Immature natural killer cell (primary cell): ENCODE measurements around the gene TRAPPC8. TPM values are rescaled to one million over a fixed set of nuclear protein-coding genes. Genes with fewer than 3 reads are reported as not detected.
"Not testable (repeated sequence)": the region's sequence is repeated elsewhere in the genome, so short reads cannot be mapped to it uniquely, and the experiment has no call there.

Experiments used
- DNase-seq, 3 donors: peaks; one replicate each; pipeline ENCODE4 v3.0.0; 2022; ENCODE audit warnings: mixed read lengths in 1 of 3
- H3K27ac Mint-ChIP-seq, 6 donors: one replicate each; pipeline ENCODE4 v1.8.0; 2020; ENCODE audit warnings: mixed read lengths in 6 of 6, mild to moderate bottlenecking in 5 of 6, inconsistent platforms in 4 of 6, moderate library complexity in 3 of 6
- H3K27me3 Mint-ChIP-seq, 3 donors: one replicate each; pipeline ENCODE4 v1.8.0; 2020 to 2021; ENCODE audit warnings: low read depth in 3 of 3, mild to moderate bottlenecking in 3 of 3, mixed read lengths in 3 of 3, moderate library complexity in 3 of 3, inconsistent platforms in 1 of 3
- H3K36me3 Mint-ChIP-seq, 3 donors: one replicate each; pipeline ENCODE4 v1.8.0; 2020; ENCODE audit warnings: mixed read lengths in 3 of 3, inconsistent platforms in 2 of 3, mild to moderate bottlenecking in 2 of 3
- H3K4me1 Mint-ChIP-seq, 2 donors: one replicate each; pipeline ENCODE4 v1.8.0; 2020; ENCODE audit warnings: inconsistent platforms in 2 of 2, mild to moderate bottlenecking in 2 of 2, mixed read lengths in 2 of 2, moderate library complexity in 1 of 2
- H3K4me3 Mint-ChIP-seq, 5 donors: one replicate each; pipeline ENCODE4 v1.8.0; 2020; ENCODE audit warnings: mild to moderate bottlenecking in 5 of 5, mixed read lengths in 5 of 5, inconsistent platforms in 3 of 5, moderate library complexity in 3 of 5
- H3K9me3 Mint-ChIP-seq, 6 donors: one replicate each; pipeline ENCODE4 v1.8.0; 2020; ENCODE audit warnings: mild to moderate bottlenecking in 6 of 6, mixed read lengths in 6 of 6, inconsistent platforms in 4 of 6, moderate library complexity in 3 of 6
- polyA plus RNA-seq, 3 donors: library from polyadenylated mRNA; unstranded; fragments of 300-500 nt; fragmentation: Illumina TruSeq; gene quantifications; one replicate each; pipeline ENCODE4 v1.2.3, GENCODE V29; 2021

TRAPPC8 gene
- polyA plus RNA-seq, 3 donors from 2014 or later = 15.3 to 24.5 (median 16.2) TPM

DNA sequence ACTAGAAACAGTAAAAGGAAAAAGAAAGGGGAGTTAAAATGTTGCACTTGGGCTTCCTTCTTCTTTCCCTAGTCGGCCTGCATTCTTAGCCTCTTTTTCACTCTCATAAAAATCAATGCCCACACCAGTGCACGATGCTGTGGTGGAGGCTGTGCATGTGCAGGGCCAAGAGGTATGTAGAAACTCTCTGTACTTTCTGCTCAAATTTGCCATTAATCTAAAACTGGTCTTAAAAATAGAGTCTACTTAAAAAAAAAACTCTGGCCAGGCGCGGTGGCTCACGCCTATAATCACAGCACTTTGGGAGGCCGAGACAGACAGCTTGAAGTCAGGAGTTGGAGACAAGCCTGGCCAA, 11.1 kb downstream of the TRAPPC8 start:
- H3K36me3 Mint-ChIP-seq = peaks cover 0 to 14% (median 6%) of the 10 kb centered on the region in 3 donors
- H3K4me3 Mint-ChIP-seq = no peak overlapping the region
- H3K27ac Mint-ChIP-seq = peak overlapping the region in 1 of 6 donors; percentile 53
- no peaks in the 10 kb centered on the region for H3K9me3 Mint-ChIP-seq
- peaks cover 2 to 32% of the 10 kb centered on the region in 2 donors for H3K4me1 Mint-ChIP-seq
- peaks cover 0 to 4% (median 0%) of the 10 kb centered on the region in 3 donors for H3K27me3 Mint-ChIP-seq
- no peak for DNase-seq

DNA sequence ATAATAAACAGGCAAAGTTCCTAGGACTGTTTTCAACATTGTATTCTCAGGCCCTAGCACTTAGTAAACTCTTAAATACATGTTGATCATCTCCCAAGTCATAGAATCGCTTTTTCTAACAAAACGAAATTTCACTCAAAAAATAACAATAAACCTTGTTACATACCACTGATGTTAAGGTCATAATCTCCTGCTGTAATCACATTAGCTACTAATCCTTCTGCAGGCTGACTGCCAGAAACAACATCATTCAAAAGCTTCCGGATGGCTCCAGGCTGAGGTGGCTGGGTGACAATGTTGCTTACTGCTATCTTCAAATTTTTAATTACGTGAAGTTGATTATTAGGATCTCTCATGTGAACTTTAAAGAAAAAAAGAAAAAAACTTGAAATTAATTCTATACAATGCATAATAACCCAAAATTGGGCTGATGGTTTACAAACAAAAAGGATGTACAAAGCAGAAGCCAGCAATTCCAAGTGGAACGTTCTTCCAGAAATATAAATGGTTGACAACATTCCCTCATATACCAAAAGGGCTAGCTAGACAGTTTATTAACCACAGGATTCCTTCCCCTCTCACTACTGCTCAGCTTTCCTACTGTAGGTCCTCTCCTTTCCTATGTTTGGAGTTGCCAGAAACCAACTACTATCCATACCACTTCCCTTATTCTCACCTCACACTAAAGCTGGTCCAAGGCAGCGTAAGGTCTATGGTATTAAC, 11.6 kb downstream of the TRAPPC8 start:
- Mint-ChIP-seq H3K9me3 (no peaks in the 10 kb centered on the region), H3K4me3 (no peak overlapping the region), H3K27me3 (peaks cover 0 to 4% (median 0%) of the 10 kb centered on the region in 3 donors), H3K4me1 (peaks cover 6 to 37% of the 10 kb centered on the region in 2 donors), H3K36me3 (peaks cover 0 to 20% (median 6%) of the 10 kb centered on the region in 3 donors), H3K27ac (no peak overlapping the region)
- DNase-seq = no peak

DNA sequence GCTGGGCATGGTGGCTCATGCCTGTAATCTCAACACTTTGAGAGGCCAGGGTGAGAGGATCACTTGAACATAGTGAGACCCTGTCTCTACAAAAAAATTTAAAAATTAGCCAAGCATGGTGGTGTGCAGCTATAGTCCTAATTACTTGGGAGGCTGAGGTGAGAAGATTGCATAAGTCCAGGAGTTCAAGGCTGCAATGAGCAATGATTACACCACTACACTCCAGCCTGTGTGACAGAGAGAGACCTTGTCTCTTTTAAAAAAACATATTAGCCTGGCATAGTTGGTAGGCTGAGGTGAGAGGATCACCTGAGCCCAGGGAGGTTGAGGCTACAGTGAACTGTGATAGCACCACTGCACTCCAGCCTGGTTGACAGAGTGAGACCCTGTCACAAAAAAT, 13.7 kb downstream of the TRAPPC8 start:
- H3K27me3 Mint-ChIP-seq = peaks cover 0 to 4% (median 0%) of the 10 kb centered on the region in 3 donors

DNA sequence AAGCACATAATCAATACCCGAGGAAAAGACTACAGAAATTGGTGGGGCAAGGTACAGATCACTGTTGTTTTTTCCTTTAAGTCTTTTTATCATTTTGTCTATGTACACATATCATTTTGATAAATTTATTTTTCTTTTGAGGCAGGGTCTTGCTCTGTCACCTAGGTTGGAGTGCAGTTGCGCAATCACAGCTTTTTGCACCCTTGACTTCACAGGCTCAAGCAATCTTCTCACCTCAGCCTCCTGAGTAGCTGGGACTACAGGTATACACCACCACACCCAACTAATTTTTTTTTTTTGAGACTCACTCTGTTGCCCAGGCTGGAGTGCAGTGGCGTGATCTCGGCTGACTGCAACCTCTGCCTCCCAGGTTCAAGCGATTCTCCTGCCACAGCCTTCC, 15.9 kb downstream of the TRAPPC8 start:
- H3K27me3 Mint-ChIP-seq, DNase-seq, H3K4me3 Mint-ChIP-seq, H3K9me3 Mint-ChIP-seq: not testable (repeated sequence)
- Mint-ChIP-seq H3K36me3 (peaks cover 8 to 34% (median 10%) of the 10 kb centered on the region in 3 donors), H3K4me1 (peaks cover 9 to 59% of the 10 kb centered on the region in 2 donors), H3K27ac (peak overlapping the region in 2 of 6 donors; percentile 29 to 40)

More for the DNA sequence above, 13.7 kb downstream of the TRAPPC8 start:
- Mint-ChIP-seq H3K9me3 (no peaks in the 10 kb centered on the region), H3K36me3 (peaks cover 4 to 31% (median 10%) of the 10 kb centered on the region in 3 donors), H3K4me3 (no peak overlapping the region), H3K4me1 (peaks cover 9 to 56% of the 10 kb centered on the region in 2 donors), H3K27ac (no peak overlapping the region)
- no peak for DNase-seq

DNA sequence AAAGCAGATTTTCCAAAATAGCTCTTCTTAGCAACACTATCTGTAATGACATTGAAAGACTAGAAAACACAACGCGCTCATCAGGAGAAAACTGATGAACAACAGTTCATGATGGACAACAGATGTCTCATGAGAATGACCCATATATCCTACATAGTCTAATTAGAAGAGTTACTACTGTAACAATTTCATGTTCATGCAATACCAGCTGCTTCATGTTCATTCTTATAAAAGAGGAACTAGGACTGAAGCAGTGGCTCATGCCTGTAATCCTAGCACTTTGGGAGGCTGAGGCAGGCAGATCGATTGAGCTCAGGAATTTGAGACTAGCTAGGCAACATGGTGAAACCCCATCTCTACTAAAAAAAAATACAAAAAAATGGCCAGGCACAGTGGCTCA, 22.7 kb downstream of the TRAPPC8 start:
- peaks cover 0 to 2% (median 0%) of the 10 kb centered on the region in 3 donors for H3K27me3 Mint-ChIP-seq
- no peak overlapping the region for H3K27ac Mint-ChIP-seq
- H3K9me3 Mint-ChIP-seq = no peaks in the 10 kb centered on the region
- peaks cover 15 to 39% of the 10 kb centered on the region in 2 donors for H3K4me1 Mint-ChIP-seq
- no peak overlapping the region for H3K4me3 Mint-ChIP-seq
- H3K36me3 Mint-ChIP-seq = peaks cover 4 to 23% (median 7%) of the 10 kb centered on the region in 3 donors
- DNase-seq = no peak

DNA sequence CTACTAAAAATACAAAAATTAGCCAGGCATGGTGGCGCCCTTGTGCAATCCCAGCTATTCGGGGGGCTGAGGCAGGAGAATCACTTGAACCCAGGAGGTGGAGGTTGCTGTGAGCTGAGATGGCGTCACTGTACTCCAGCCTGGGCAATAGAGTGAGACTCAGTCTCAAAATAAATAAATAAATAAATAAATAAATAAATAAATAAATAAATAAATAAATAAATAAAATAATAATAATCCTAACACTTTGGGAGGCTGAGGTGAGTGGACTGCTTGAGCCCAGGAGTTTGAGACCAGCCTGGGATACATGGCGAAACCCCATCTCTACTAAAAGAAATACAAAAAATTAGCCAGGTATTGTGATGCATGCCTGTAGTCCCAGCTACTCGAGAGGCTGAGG, 23.6 kb downstream of the TRAPPC8 start:
- H3K27me3 Mint-ChIP-seq, H3K4me3 Mint-ChIP-seq, H3K9me3 Mint-ChIP-seq, DNase-seq: not testable (repeated sequence)
- Mint-ChIP-seq H3K27ac (peak overlapping the region in 2 of 6 donors; percentile 46 to 51), H3K36me3 (peaks cover 7 to 23% (median 8%) of the 10 kb centered on the region in 3 donors), H3K4me1 (peaks cover 13 to 38% of the 10 kb centered on the region in 2 donors)

DNA sequence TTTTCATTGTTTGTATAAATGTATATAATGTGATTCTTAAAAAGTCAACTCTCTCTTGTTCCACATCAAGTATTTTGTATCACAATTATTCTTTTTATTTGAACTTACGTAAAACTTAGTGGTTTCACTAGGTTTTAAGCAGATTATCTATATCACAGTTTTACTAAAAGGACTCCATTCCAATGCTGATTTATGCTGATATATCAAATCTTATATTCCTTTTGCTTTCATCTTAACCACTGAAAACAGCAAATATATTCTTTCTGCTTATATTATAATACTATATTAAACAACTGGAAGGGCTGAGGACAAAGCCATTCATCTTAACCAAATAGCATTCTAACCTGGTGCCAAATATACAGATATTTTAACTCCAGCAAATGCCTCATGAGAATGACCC, 24.2 kb downstream of the TRAPPC8 start:
- no peak overlapping the region for H3K4me3 Mint-ChIP-seq
- DNase-seq = no peak
- H3K36me3 Mint-ChIP-seq = peaks cover 7 to 24% (median 8%) of the 10 kb centered on the region in 3 donors
- peaks cover 13 to 41% of the 10 kb centered on the region in 2 donors for H3K4me1 Mint-ChIP-seq
- peaks cover 0 to 2% (median 0%) of the 10 kb centered on the region in 3 donors for H3K27me3 Mint-ChIP-seq
- peak overlapping the region in 2 of 6 donors; percentile 42 to 51 for H3K27ac Mint-ChIP-seq
- H3K9me3 Mint-ChIP-seq = no peaks in the 10 kb centered on the region

DNA sequence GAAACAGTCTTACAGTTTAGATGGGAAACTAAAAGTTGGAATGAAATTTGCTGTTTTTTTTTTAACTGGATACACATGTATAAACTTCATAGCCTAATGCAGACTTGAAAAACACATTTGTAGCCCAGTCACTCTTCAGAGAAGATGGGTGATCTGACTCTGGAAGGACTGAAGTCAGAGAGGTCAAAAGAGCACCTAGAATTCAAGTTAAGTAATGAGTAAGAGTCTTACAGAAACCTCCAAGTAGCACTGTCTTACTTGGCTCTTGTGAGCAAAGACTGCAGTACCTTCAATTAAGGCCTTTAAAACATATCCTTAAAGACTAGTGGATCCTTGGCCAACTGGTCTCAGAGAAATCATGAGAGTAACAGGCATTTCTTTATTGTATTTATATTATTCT, 41.9 kb downstream of the TRAPPC8 start:
- no peak overlapping the region for H3K27ac Mint-ChIP-seq
- peaks cover 16 to 38% (median 18%) of the 10 kb centered on the region in 3 donors for H3K36me3 Mint-ChIP-seq
- no peak overlapping the region for H3K4me3 Mint-ChIP-seq
- no peaks in the 10 kb centered on the region for H3K4me1 Mint-ChIP-seq
- H3K9me3 Mint-ChIP-seq = no peaks in the 10 kb centered on the region
- H3K27me3 Mint-ChIP-seq = no peaks in the 10 kb centered on the region
- DNase-seq = no peak

DNA sequence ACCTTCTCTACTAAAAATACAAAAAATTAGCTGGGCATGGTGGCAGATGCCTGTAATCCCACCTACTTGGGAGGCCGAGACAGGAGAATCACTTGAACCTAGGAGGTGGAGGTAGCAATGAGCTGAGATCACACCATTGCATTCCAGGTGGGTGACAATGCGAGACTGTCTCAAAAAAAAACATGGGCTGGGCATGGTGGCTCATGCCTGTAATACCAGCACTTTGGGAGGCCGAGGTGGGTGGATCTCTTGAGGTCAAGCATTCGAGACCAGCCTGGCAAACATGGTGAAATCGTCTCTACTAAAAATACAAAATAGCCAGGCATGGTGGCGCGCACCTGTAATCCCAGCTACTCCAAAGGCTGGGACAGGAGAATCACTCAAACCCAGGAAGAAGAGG, 43.2 kb downstream of the TRAPPC8 start:
- H3K4me1 Mint-ChIP-seq, H3K9me3 Mint-ChIP-seq, H3K27ac Mint-ChIP-seq, H3K27me3 Mint-ChIP-seq, H3K4me3 Mint-ChIP-seq, DNase-seq: not testable (repeated sequence)
- peaks cover 18 to 43% (median 21%) of the 10 kb centered on the region in 3 donors for H3K36me3 Mint-ChIP-seq

DNA sequence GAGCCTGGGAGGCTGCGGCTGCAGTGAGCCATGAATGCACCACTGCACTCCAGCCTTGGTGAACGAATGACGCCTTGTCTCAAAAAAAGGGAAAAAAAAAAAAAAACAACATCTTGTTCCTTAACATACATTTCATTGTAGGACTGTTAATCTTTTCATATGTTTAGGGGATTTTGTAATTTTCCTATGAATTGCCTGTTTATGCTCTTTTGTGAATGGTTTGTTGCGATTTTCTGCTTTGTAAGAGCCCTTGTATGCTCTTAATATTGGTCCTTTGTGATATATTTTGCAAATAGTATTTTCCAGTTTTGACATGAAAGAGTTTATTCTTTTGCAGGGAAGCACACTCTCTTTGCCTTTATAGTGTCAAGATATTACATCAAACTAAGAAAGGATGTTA, 50.0 kb downstream of the TRAPPC8 start:
- peaks cover 18 to 37% (median 27%) of the 10 kb centered on the region in 3 donors for H3K36me3 Mint-ChIP-seq
- no peaks in the 10 kb centered on the region for H3K9me3 Mint-ChIP-seq
- H3K27me3 Mint-ChIP-seq = no peaks in the 10 kb centered on the region
- H3K4me3 Mint-ChIP-seq = no peak overlapping the region
- peak overlapping the region in 1 of 6 donors; percentile 71 for H3K27ac Mint-ChIP-seq
- no peak for DNase-seq
- peaks cover 4 to 24% of the 10 kb centered on the region in 2 donors for H3K4me1 Mint-ChIP-seq

DNA sequence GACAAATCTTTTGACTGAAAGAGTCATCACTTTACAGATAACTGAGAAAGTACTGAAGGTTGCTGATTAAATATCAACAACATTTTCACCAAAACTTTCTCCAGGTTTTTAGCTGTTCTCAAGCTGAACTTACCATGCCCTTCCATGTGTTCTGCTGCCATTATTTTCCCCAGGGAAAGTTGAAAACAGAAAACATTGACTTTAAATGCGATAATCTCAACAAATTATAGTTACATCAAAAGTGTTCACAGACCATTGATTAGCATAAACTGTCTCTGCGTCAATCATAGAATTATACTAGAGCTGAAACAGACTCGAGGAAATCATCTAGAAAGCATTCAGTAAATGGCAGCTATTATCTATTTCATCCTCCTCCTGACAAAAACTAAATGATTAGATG, 51.4 kb downstream of the TRAPPC8 start:
- no peaks in the 10 kb centered on the region for H3K27me3 Mint-ChIP-seq
- H3K36me3 Mint-ChIP-seq = peaks cover 20 to 45% (median 38%) of the 10 kb centered on the region in 3 donors
- no peaks in the 10 kb centered on the region for H3K9me3 Mint-ChIP-seq
- H3K27ac Mint-ChIP-seq = no peak overlapping the region
- no peak for DNase-seq
- H3K4me1 Mint-ChIP-seq = peaks cover 4 to 24% of the 10 kb centered on the region in 2 donors
- H3K4me3 Mint-ChIP-seq = no peak overlapping the region

DNA sequence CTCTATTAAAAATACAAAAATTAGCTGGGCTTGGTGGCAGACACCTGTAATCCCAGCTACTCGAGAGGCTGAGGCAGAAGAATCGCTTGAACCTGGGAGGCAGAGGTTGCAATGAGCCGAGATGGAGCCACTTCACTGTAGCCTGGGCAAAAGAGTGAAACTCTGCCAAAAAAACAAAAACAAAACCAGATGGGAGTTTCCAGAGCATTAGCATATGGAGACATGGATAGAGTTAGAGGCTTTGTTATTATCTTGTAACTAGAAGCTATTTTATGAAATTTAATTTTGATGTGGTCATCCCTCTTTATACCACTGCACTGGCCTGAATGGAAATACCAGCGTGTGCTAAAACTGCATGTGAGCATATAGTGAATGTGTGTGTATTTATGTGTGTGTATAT, 58.9 kb downstream of the TRAPPC8 start:
- DNase-seq = no peak

DNA sequence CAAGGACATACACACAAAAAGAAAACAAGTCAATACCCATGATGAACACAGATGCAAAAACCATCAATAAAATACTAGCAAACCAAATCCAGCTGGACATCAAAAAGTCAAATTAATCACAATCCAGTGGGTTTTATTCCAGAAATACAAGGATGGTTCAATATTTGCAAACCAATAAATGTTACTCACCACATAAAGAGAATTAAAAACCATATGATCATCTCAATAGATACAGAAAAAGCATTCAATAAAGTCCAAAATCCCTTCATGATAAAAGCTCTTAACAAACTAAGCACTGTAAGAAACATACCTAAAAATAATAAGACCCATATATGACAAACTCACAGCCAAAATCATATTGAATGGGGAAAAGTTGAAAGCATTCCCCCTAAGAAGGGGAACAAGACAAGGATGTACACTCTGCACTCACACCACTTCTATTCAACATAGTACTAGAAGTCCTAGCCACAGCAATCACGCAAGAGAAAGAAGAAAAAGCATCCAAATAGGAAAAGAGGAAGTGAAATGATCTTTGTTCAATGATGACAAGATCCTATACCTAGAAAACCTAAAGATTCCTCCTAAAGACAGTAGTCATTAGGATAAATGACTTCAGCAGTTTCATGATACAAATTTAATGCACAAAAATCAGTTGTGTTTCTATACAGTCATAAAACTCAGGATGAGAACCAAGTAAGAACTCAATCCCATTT, 62.6 kb downstream of the TRAPPC8 start:
- Mint-ChIP-seq H3K36me3 (peaks cover 55 to 68% (median 55%) of the 10 kb centered on the region in 3 donors), H3K4me1 (peaks cover 27 to 41% of the 10 kb centered on the region in 2 donors), H3K9me3 (peaks cover 0 to 2% (median 0%) of the 10 kb centered on the region in 6 donors), H3K4me3 (no peak overlapping the region), H3K27ac (peak overlapping the region in 4 of 6 donors; percentile 2 to 56 (median 24)), H3K27me3 (peaks cover 0 to 2% (median 0%) of the 10 kb centered on the region in 3 donors)
- DNase-seq = no peak

More for the DNA sequence above, 58.9 kb downstream of the TRAPPC8 start:
- peaks cover 0 to 2% (median 0%) of the 10 kb centered on the region in 6 donors for H3K9me3 Mint-ChIP-seq
- no peak overlapping the region for H3K27ac Mint-ChIP-seq
- H3K36me3 Mint-ChIP-seq = peaks cover 56 to 76% (median 65%) of the 10 kb centered on the region in 3 donors
- H3K27me3 Mint-ChIP-seq = peaks cover 0 to 2% (median 0%) of the 10 kb centered on the region in 3 donors
- no peak overlapping the region for H3K4me3 Mint-ChIP-seq
- peaks cover 19 to 30% of the 10 kb centered on the region in 2 donors for H3K4me1 Mint-ChIP-seq

DNA sequence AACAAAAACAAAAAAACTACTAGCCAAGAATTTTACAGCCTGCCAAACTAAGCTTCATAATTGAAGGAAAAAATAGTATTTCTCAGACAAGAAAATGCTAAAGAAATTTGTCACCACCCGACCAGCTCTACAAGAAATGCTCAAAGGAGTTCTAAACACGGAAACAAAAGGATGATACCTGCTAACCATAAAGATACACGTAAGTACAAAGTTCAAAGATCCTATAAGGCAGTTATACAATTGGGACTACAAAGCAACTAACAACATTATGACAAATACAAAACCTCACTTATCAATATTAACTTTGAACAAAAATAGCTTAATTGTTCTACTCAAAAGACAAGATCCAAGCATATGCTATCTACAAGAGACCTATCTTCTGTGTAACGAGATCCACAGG, 64.6 kb downstream of the TRAPPC8 start:
- H3K4me1 Mint-ChIP-seq = peaks cover 27 to 41% of the 10 kb centered on the region in 2 donors
- H3K4me3 Mint-ChIP-seq = no peak overlapping the region
- peaks cover 54 to 65% (median 54%) of the 10 kb centered on the region in 3 donors for H3K36me3 Mint-ChIP-seq
- peak overlapping the region in 1 of 6 donors; percentile 52 for H3K27ac Mint-ChIP-seq
- peaks cover 0 to 2% (median 0%) of the 10 kb centered on the region in 6 donors for H3K9me3 Mint-ChIP-seq
- DNase-seq = no peak
- peaks cover 0 to 2% (median 0%) of the 10 kb centered on the region in 3 donors for H3K27me3 Mint-ChIP-seq
